HG03575 (cell line): ENCODE data around the gene ABCA8.
"Not testable (repeated sequence)": the region's sequence is repeated elsewhere in the genome, so short reads cannot be mapped to it uniquely, and the experiment has no call there.

Experiments used
- ATAC-seq: cut with Tn5 transposase; IDR thresholded peaks from one replicate; pipeline ENCODE4 v1.9.1; 2021; ENCODE audit not compliant: unreplicated experiment, insufficient number of reproducible peaks, low FRiP score; ENCODE audit errors: extremely low read depth

The ABCA8 gene

DNA sequence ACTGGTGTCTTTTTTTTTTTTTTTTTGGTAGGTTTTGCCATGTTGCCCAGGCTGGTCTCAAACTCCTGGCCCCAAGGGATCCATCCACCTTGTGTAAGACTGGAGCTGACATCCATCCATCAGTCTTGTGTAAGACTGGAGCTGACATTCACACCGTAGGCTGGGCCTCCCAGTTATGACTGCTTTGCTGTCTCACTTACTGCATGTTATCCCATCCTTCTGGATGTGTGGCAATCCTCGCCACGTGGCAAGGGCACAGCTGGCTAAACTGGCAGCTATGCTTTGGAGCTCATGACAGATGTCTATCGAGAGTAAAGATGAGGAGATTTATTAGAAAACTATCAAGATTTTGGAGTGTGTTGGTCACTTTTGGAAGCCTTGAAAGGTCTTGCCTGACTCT is 115.1 kb downstream of the ABCA8 start:
- no peak for ATAC-seq

DNA sequence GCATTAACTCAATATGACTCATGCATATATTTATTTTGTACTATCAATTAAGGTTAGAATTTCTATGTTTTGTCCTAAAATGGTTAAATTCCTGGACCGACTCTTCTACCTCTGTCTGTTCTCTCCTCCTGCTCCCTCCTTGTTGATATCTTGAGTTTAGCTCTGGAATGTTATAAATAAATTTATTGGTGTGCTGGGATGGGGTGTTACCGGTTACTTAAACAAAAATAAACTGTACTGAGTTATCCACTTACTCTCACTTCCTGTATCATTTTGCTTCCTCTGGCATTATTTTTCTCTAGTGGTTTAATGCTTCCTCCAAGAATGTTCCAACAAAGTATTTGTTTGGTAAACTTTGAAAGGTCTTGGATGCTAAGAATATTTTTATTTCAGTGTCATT is 120.1 kb downstream of the ABCA8 start:
- no peak for ATAC-seq

DNA sequence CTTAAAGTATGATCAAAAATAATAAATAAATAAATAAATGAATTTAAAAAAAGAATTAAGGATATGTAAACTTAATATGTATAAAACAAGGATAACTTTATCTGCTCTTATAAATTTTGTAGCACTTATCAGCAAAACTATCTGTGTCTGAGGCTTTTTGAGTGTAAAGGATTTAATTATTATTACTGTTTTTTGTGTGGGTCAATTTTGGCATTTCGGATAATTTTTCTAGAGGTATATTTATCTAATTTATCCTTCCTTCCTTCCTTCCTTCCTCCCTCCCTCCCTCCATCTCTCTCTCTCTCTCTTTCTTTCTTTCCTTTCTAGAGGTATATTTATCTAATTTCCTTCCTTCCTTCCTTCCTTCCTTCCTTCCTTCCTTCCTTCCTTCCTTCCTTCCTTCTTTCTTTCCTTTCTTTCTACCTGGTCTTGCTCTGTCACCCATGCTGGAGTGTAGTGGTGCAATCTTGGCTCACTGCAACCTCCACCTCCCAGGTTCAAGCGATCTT is 120.8 kb downstream of the ABCA8 start:
- ATAC-seq, result no peak

DNA sequence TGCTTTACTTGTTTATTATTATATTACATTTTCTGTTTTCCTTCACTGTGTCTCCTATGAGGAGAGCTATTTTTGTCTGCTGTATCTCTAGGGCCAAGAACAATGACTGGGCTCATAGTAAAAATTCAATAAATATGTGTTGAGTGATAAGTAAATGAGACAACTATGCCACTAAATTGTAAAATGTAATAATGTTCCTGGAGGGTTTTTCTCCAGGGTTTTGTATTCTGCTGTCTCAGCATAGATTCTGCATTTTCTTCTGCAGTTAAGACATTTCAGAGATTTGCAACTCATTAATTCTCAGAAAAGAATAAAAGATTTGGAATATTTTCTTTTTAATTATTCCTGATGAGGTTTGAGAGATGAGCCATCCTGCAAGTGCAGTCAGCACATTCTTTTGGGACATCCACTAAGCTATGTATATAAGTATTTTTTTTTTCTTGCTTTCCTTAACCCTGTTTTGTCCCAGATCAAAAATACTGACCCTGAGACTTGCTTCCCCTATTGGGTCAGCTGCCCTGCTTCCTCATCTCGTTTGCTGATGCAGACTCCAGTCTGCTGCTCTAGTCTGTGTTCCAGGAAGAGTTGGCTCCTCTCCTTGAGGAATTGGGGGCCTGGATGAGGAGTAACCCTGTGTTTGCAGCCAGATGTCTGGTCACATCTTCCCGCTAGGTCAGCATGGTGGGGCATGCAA is 122.9 kb downstream of the ABCA8 start:
- no peak for ATAC-seq

DNA sequence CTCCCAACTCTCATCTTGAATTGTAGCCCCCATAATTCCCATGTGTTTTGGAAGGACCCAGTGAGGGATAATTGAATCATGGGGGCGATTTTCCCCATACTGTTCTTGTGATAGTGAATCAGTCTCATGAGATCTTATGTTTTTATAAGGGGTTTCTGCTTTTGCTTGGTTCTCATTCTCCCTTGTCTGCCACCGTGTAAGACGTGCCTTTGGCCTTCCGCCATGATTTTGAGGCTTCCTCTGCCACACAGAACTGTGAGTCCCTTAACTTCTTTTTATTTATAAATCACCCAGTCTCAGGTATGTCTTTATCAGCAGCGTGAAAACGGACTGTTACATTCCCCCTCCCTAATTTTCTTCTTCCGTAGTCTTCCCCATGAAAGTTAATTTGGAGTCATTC is 124.0 kb downstream of the ABCA8 start:
- no peak for ATAC-seq

DNA sequence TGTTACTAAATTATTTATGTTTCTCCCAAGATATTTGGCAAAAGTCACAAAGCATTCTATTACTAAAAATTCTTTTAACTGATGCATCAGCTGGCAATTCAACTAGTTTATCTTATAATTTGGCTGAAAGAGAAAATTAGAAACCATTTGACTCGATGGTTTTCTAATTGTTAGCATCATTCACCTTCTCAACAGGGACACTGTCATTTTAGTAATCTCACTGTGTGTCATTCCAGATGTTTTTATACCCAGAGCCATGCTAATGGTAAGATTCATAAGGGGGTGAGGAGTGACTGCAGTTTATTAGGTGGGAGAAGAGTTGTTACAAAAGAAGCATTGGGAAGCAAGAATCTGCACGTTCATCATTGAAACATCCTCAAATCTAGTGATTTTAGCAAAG is 124.9 kb downstream of the ABCA8 start:
- ATAC-seq, result no peak

DNA sequence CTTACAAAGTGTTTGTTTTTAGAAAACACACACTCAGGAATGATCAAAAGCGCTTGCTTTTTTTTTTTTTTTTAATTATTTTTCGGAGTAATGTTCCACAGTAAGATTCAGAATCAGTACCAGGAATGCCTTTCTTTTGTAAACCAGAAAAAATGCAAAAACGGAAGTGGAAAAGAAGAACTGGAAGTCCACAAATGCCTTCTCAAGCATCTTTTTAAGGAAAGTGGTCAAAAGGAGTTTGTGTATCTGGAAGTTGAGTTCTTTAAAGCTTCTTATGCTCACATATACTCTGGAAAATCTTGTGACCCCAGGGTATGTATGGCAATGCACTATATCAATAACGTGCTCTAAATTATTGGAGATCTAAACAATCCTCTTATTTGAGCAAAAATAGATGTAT is 126.0 kb downstream of the ABCA8 start:
- no peak for ATAC-seq

DNA sequence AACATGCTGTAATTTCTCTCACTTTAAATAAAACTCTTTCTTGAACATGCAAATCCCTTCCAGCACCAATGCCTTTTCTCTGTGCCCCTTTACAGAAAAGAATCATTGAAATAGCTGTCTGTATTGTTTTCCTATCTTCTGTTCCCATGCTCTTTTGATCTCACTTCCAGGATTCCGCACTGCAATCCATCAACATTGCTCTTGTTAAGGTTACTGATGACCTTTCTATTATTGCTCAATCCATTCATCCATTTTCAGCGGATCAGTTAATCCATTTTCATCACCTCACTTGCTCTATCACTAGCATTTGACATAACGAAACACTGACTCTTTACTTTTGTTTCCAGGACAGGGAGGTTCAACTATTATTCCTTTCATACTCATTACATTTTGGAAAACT is 130.5 kb downstream of the ABCA8 start:
- no peak for ATAC-seq

DNA sequence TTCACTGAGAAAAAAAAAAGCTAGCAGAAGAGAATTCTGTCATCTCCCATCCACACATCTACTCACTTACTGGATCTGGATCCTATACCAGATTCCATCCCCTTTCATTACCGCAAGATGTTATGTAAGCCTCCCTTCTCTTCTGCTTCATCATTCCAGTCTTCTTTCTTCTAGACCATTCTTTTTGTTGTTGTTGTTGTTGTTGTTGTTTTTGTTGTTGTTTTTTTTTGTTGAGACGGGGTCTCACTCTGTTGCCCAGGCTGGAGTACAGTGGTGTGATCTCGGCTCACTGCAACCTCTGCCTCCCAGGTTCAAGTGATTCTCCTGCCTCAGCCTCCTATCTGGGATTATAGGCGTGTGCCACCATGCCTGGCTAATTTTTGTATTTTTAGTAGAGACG is 131.0 kb downstream of the ABCA8 start:
- ATAC-seq, result not testable (repeated sequence)

DNA sequence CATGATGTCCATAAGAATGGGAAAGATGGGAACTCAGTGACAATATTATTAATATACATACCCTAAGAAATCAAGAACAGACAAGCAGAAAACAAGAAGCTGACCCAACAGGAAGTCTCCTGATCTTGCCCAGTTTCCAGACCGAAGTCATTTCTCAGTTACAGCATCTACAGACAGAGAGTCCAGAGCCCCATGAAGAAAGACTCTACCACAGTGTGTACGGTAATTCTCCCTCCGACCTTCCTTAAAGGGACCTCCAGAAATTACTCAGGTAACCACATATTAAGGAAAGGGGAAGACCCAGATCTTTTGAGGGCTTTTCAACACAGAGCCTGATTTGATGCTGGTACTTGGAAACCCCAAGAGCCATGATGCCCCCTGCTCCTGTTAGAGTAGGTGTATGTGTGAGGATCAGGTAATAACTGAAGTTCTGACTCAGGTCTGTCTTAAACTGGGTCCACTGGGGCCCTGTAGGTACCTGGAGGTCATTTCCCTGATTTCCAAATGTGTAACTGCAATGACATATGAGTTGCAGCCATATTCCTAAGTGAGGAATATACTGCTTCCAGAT is 132.4 kb downstream of the ABCA8 start:
- no peak for ATAC-seq

DNA sequence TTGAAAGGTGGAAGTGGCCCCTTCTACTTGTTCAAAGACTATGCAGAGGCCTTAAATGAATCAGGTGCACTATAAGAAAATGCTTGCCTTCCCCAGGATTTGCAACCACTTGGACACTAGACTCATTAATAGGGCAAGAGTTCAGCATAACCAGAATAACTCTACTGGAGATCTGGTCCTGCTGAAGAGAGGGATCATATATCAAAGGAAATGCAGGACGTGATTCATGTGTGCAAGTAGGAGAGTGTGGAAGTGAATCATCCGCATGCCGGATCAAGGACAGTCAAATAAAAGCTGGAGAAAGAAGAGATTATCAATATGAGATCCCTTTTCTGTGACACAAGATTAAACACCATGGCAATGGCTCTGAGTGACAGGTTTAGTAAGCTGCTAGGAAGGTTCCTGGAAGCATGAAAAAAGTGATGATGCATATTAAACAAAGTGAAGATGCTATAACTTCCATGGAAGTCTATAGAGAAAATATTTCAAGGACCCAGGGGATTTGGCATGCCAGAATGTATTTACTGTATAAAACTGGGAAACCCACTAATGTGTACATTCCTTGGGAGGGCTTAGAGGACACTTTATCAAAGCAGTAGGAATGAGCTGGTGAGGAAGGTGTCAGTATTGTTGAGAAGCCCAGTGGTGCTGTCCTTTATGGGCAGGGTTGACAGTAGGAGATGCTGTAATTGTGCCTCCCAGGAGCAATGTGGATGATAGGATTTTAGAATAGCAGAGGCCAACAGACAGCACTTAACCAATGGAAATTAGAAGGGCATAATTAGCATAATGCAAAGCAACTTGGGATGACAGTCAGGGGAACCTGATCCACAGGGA is 133.1 kb downstream of the ABCA8 start:
- no peak for ATAC-seq

DNA sequence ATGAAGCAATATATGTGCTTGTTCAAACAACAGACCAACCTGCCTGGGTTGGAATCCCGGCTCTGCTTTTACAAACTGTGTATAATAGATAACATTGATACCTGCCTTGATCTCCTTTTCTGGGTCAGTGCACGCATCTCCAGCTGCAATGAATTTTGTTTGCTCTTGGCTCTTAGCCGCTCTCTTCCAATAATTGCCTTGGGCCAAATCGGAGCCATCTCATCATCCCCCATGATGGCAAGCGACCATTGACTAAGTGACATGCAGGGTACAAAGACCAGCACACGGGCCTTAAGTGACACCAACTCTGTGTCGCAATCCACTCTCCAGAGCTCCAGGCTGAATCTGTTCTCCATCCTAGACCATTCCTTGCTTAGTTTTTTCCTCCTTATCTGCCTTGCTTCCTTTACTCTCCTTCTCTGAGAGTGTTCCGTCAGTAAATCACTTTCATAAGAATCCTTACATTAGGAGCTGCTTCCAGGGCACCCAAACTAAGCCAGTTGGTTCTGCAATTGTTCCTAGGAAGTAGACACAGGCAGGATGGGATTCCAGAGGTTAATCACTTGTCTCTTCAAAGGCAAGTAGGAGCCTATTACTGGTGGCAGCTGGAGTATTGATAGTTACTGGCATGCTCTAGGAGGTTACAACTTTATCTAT is 134.2 kb downstream of the ABCA8 start:
- ATAC-seq, result no peak

DNA sequence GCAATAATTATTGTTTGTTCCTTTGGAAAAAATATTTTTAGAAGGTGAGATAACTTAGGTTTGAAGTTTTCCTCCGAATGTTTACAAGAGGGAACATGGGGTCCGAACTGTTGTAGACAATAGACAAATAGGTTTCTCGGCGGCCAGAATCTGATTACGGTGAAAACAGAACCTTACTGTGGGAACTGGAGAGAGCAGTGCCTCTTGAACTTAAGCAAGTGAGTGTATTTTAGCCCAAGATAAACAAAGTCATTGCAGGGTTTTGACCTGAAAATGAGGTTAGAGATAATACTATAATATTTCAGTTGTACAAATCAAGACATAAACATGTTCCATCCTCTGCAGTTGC is 134.7 kb downstream of the ABCA8 start:
- no peak for ATAC-seq

DNA sequence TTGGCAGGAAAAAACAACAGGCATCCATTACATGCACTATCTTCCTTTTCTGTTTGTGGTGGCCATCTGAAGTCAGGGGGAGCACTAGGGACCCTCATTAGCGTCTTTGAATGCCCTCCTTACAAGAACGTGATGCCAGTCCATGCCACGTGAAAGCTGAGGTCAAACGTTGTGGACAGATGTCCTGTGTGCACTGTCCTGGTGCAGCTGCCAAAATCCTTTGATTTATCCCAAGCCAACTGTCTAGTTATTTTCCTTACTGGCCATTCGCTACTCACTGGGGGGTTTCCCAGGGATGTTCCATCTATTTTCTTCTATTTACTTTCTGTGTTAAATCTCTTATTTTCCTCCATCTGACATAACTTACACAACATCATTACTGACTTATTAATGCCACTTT is 135.7 kb downstream of the ABCA8 start:
- ATAC-seq, result no peak
